Panc1 (cell line): ENCODE data around the gene CDC42BPA. TPM values are rescaled to one million over a fixed set of nuclear protein-coding genes. Genes with fewer than 3 reads are reported as not detected.

ENCODE experiments used
- ATAC-seq: fragments of 200-7000 bp; cut with Tn5 transposase; 2 replicates; pipeline ENCODE4 v1.9.1; 2020; ENCODE audit warnings: mild to moderate bottlenecking, moderate library complexity
- BruUV-seq: library from RNA; stranded (reverse); fragments of 400-500 nt; replicated peaks from 2 replicates; lab custom pipeline; 2021; lab: Mats Ljungman, UMichigan
- CTCF ChIA-PET: fragments of 300-600 bp; sonication (Branson Sonifier 250); formaldehyde crosslinking; loops from one replicate; lab custom pipeline; 2022; ENCODE audit warnings: antibody characterized with exemption; lab: Charles Lee
- POLR2A ChIA-PET: fragments of 300-600 bp; sonication (Branson Sonifier 250); formaldehyde crosslinking; loops from one replicate; lab custom pipeline; 2022; ENCODE audit warnings: antibody characterized with exemption; lab: Charles Lee
- DNase-seq: peaks from one replicate; pipeline ENCODE4 v3.0.0-alpha.2; 2010; ENCODE audit warnings: low read depth, low spot score
- H3K27ac ChIP-seq: 2 replicates; pipeline ENCODE4 v1.5.1; 2011; ENCODE audit warnings: mild to moderate bottlenecking, low read length, inconsistent platforms
- H3K27me3 ChIP-seq: fragments of 200-500 bp; sonication (Bioruptor generic); 2 replicates; pipeline ENCODE4 v1.6.0; 2014; ENCODE audit warnings: low read length, inconsistent platforms; ENCODE audit not compliant: control insufficient read depth, insufficient read depth
- H3K36me3 ChIP-seq: fragments of 200-500 bp; sonication (Bioruptor generic); 2 replicates; pipeline ENCODE4 v1.5.1; 2014; ENCODE audit warnings: inconsistent platforms, mild to moderate bottlenecking, low read length, moderate library complexity; ENCODE audit not compliant: control insufficient read depth, insufficient read depth
- H3K4me1 ChIP-seq: 2 replicates; pipeline ENCODE4 v1.5.1; 2011; ENCODE audit warnings: inconsistent platforms, mild to moderate bottlenecking, low read length, moderate library complexity; ENCODE audit not compliant: control insufficient read depth, insufficient read depth
- H3K4me3 ChIP-seq, 2 experiments: 2 replicates each; pipeline ENCODE4 v1.5.1; 2011 to 2012; ENCODE audit warnings: low read depth in 2 of 2, low read length in 2 of 2, mild to moderate bottlenecking in 2 of 2, inconsistent platforms in 1 of 2, moderate library complexity in 1 of 2
- H3K9me3 ChIP-seq: fragments of 200-500 bp; sonication (Bioruptor generic); 2 replicates; pipeline ENCODE4 v1.5.1; 2014; ENCODE audit warnings: low read depth, mild to moderate bottlenecking, inconsistent platforms, low read length, moderate library complexity; ENCODE audit not compliant: control insufficient read depth, insufficient read depth
- POLR2AphosphoS5 ChIP-seq: IDR thresholded peaks from 2 replicates; pipeline ENCODE4 v1.6.1; 2012; ENCODE audit warnings: mild to moderate bottlenecking, low read depth, low read length, moderate library complexity
- SIN3A ChIP-seq: IDR thresholded peaks from 2 replicates; pipeline ENCODE4 v1.6.1; 2012; ENCODE audit warnings: low read depth, mild to moderate bottlenecking, low read length, moderate library complexity, borderline replicate concordance; ENCODE audit not compliant: insufficient read depth
- TCF7L2 ChIP-seq: IDR thresholded peaks from 2 replicates; pipeline ENCODE4 v1.6.1; 2011; ENCODE audit warnings: mild to moderate bottlenecking, low read depth, low read length, inconsistent platforms
- in situ Hi-C: cut with HindIII; loops from 2 replicates; pipeline ENCODE4 v1.10.0; 2016; ENCODE audit warnings: low sequenced_read_pairs, low pct_unique_long_range_greater_than_20kb
- intact Hi-C: fragments of 100-400 bp; cut with micrococcal nuclease; formaldehyde crosslinking; loops from one replicate; pipeline ENCODE4 v1.10.0; 2022; ENCODE audit not compliant: unreplicated experiment
- total RNA-seq: library from RNA; stranded (reverse); gene quantifications from one replicate; pipeline ENCODE4 v1.2.1, GENCODE V29; 2021; ENCODE audit not compliant: unreplicated experiment
- TF ChIP-seq, protein P1 (sequence below): fragments of 450-650 bp; IDR thresholded peaks from 2 replicates; pipeline ENCODE4 v1.5.1; 2017; ENCODE audit warnings: mild to moderate bottlenecking
- TF ChIP-seq, protein P2 (sequence below), 2 experiments: IDR thresholded peaks; 2 replicates each; pipeline ENCODE4 v1.6.1; 2011 to 2012; ENCODE audit warnings: low read depth in 2 of 2, control low read depth in 1 of 2, low read length in 1 of 2, mild to moderate bottlenecking in 1 of 2, moderate library complexity in 1 of 2; ENCODE audit not compliant: insufficient read depth in 1 of 2

CDC42BPA gene
- total RNA-seq, 1 experiment from 2014 or later, result 32.8 TPM

DNA sequence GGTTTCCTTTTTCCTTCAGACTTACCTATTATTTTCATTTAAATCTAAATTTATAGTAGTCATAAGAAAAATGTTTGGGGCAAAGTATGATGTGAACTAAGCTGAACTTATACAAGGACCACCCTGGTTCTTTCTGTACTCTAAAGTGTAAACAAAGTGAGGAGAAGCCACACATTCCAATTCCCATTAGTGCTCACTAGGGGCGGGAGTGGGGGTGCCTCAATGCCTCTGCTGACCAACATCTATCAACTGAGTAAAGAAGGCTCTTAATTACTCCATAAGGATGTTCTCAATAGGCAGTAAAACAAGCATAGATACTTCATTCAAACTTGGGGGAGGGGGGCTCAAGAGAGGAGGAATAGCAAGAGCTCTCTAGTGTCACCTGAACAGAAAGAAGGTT is 151.7 kb downstream of the CDC42BPA start:
- Histone ChIP-seq H3K36me3 (no peaks in the 10 kb centered on the region), H3K27ac (no peak overlapping the region), H3K4me1 (no peaks in the 10 kb centered on the region), H3K4me3 (no peak overlapping the region), H3K9me3 (no peaks in the 10 kb centered on the region), H3K27me3 (no peaks in the 10 kb centered on the region)
- ChIA-PET CTCF (no interaction called here), POLR2A (no interaction called here)
- intact Hi-C loops (no loop called here), in situ Hi-C loops (no loop called here)
- no peak for ATAC-seq
- BruUV-seq, result no TSS peak
- DNase-seq, result no peak
- TF ChIP-seq TCF7L2 (no peak), POLR2AphosphoS5 (no peak), SIN3A (no peak)
- TF ChIP-seq, protein P1, sequence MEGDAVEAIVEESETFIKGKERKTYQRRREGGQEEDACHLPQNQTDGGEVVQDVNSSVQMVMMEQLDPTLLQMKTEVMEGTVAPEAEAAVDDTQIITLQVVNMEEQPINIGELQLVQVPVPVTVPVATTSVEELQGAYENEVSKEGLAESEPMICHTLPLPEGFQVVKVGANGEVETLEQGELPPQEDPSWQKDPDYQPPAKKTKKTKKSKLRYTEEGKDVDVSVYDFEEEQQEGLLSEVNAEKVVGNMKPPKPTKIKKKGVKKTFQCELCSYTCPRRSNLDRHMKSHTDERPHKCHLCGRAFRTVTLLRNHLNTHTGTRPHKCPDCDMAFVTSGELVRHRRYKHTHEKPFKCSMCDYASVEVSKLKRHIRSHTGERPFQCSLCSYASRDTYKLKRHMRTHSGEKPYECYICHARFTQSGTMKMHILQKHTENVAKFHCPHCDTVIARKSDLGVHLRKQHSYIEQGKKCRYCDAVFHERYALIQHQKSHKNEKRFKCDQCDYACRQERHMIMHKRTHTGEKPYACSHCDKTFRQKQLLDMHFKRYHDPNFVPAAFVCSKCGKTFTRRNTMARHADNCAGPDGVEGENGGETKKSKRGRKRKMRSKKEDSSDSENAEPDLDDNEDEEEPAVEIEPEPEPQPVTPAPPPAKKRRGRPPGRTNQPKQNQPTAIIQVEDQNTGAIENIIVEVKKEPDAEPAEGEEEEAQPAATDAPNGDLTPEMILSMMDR, result no peak
- TF ChIP-seq, protein P2, sequence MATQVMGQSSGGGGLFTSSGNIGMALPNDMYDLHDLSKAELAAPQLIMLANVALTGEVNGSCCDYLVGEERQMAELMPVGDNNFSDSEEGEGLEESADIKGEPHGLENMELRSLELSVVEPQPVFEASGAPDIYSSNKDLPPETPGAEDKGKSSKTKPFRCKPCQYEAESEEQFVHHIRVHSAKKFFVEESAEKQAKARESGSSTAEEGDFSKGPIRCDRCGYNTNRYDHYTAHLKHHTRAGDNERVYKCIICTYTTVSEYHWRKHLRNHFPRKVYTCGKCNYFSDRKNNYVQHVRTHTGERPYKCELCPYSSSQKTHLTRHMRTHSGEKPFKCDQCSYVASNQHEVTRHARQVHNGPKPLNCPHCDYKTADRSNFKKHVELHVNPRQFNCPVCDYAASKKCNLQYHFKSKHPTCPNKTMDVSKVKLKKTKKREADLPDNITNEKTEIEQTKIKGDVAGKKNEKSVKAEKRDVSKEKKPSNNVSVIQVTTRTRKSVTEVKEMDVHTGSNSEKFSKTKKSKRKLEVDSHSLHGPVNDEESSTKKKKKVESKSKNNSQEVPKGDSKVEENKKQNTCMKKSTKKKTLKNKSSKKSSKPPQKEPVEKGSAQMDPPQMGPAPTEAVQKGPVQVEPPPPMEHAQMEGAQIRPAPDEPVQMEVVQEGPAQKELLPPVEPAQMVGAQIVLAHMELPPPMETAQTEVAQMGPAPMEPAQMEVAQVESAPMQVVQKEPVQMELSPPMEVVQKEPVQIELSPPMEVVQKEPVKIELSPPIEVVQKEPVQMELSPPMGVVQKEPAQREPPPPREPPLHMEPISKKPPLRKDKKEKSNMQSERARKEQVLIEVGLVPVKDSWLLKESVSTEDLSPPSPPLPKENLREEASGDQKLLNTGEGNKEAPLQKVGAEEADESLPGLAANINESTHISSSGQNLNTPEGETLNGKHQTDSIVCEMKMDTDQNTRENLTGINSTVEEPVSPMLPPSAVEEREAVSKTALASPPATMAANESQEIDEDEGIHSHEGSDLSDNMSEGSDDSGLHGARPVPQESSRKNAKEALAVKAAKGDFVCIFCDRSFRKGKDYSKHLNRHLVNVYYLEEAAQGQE (IDR thresholded peaks at IDR 0.05; ENCODE audit: insufficient read depth in 1 of 2, low read depth in 2 of 2, low read length in 1 of 2), result no peak

DNA sequence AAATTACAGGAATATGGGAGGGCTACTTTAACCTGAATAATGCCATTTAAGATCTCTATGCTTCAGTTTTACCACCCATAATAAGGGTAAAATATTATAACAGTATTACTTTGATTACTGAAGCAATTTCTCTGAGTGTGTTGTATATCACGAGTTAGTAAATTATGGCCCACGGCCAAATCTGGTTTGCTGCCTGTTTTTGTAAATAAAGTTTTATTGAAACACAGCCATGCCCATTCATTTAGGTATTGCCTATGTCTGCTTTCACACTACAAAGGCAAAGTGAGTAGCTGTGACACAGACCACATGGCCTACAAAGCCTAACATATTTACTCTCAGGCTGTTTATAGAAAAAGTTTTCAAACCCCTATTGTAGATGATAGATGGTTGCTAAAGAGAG is 156.8 kb downstream of the CDC42BPA start:
- CTCF ChIA-PET, result interaction anchor here (0.6 kb wide), 1 partner anchor 189 kb away, joined by 3 read pairs; no protein-coding TSS in a partner anchor
- Histone ChIP-seq H3K4me1 (no peaks in the 10 kb centered on the region), H3K27me3 (no peaks in the 10 kb centered on the region), H3K9me3 (no peaks in the 10 kb centered on the region), H3K36me3 (no peaks in the 10 kb centered on the region), H3K27ac (no peak overlapping the region), H3K4me3 (no peak overlapping the region)
- no peak for DNase-seq
- BruUV-seq, result no TSS peak
- no peak for ATAC-seq
- in situ Hi-C loops (no loop called here), intact Hi-C loops (no loop called here)
- TF ChIP-seq SIN3A (no peak), POLR2AphosphoS5 (no peak), TCF7L2 (no peak)
- TF ChIP-seq, protein P1, result no peak
- TF ChIP-seq, protein P2 (IDR thresholded peaks at IDR 0.05; ENCODE audit: insufficient read depth in 1 of 2, low read depth in 2 of 2, low read length in 1 of 2), result no peak
- POLR2A ChIA-PET, result no interaction called here
